NCI-H69 (cell line): Measurements from ENCODE around the gene SEMA5A.

Experiments used
- DNase-seq: peaks from one replicate; lab custom pipeline; 2025; lab: John Stamatoyannopoulos, UW

SEMA5A gene

GRCh38 chr5:9512457-9512856, 33.4 kb downstream of the SEMA5A start:
- DNase-seq = no peak

- no peak for DNase-seq
Observed at GRCh38 chr5:9507974-9508373, 37.9 kb downstream of the SEMA5A start.

GRCh38 chr5:9505225-9505624, 40.6 kb downstream of the SEMA5A start:
- no peak for DNase-seq

- DNase-seq = no peak
Observed at GRCh38 chr5:9502864-9503263, 43.0 kb downstream of the SEMA5A start.

GRCh38 chr5:9502050-9502834, 43.6 kb downstream of the SEMA5A start:
- no peak for DNase-seq

- no peak for DNase-seq
Observed at GRCh38 chr5:9500625-9501024, 45.2 kb downstream of the SEMA5A start.

- DNase-seq = no peak
Observed at GRCh38 chr5:9500193-9500592, 45.7 kb downstream of the SEMA5A start.

- DNase-seq = no peak
Observed at GRCh38 chr5:9499498-9499876, 46.4 kb downstream of the SEMA5A start.

GRCh38 chr5:9498541-9499497, 47.1 kb downstream of the SEMA5A start:
- peak; percentile 25 for DNase-seq

- no peak for DNase-seq
Observed at GRCh38 chr5:9497347-9497746, 48.5 kb downstream of the SEMA5A start.

- no peak for DNase-seq
Observed at GRCh38 chr5:9496801-9497200, 49.1 kb downstream of the SEMA5A start.

GRCh38 chr5:9495121-9495520, 50.8 kb downstream of the SEMA5A start:
- DNase-seq = no peak

- DNase-seq = no peak
Observed at GRCh38 chr5:9494301-9494700, 51.6 kb downstream of the SEMA5A start.

- DNase-seq = no peak
Observed at GRCh38 chr5:9490494-9491097, 55.3 kb downstream of the SEMA5A start.

GRCh38 chr5:9483779-9484178, 62.1 kb downstream of the SEMA5A start:
- DNase-seq = no peak

GRCh38 chr5:9483243-9483642, 62.6 kb downstream of the SEMA5A start:
- DNase-seq = no peak

- DNase-seq = no peak
Observed at GRCh38 chr5:9482381-9482780, 63.5 kb downstream of the SEMA5A start.

GRCh38 chr5:9480499-9480898, 65.4 kb downstream of the SEMA5A start:
- no peak for DNase-seq

- DNase-seq = no peak
Observed at GRCh38 chr5:9479990-9480389, 65.9 kb downstream of the SEMA5A start.

- DNase-seq = no peak
Observed at GRCh38 chr5:9479361-9479760, 66.5 kb downstream of the SEMA5A start.

GRCh38 chr5:9477537-9477936, 68.3 kb downstream of the SEMA5A start:
- DNase-seq = no peak

- no peak for DNase-seq
Observed at GRCh38 chr5:9474219-9475002, 71.5 kb downstream of the SEMA5A start.
